Common myeloid progenitor, CD34-positive (primary cell): Measurements from ENCODE around the gene P2RY14.

ENCODE experiments used
- CTCF ChIA-PET: fragments of 350-600 bp; sonication (Branson Sonifier 250); formaldehyde crosslinking; loops from one replicate; lab custom pipeline; 2021; ENCODE audit warnings: antibody characterized with exemption; lab: Charles Lee
- POLR2A ChIA-PET: fragments of 350-600 bp; sonication (Branson Sonifier 250); formaldehyde crosslinking; loops from one replicate; lab custom pipeline; 2021; ENCODE audit warnings: antibody characterized with exemption; lab: Charles Lee
- DNase-seq, 3 donors: peaks; one replicate each; pipeline versions ENCODE4 v3.0.0 to v3.0.0-alpha.2; 2013
- H3K27ac ChIP-seq, 2 experiments: 1 replicate in 1 of 2; 2 replicates in 1 of 2; pipeline ENCODE4 v1.7.0; 2013; ENCODE audit warnings: inconsistent platforms in 2 of 2, low read length in 2 of 2, mild to moderate bottlenecking in 2 of 2, low read depth in 1 of 2, moderate library complexity in 1 of 2; ENCODE audit not compliant: severe bottlenecking in 2 of 2, insufficient read depth in 1 of 2, poor library complexity in 1 of 2
- H3K27me3 ChIP-seq, 5 experiments: replicated peaks in 2 of 5; 1 replicate in 3 of 5; 2 replicates in 2 of 5; pipeline versions ENCODE4 v1.6.1 to v1.7.0; 2013; ENCODE audit warnings: low read length in 4 of 5, mild to moderate bottlenecking in 2 of 5, moderate library complexity in 2 of 5, inconsistent platforms in 1 of 5; ENCODE audit not compliant: insufficient read depth in 5 of 5, control insufficient read depth in 4 of 5
- H3K36me3 ChIP-seq, 4 experiments: 1 replicate in 2 of 4; 2 replicates in 2 of 4; pipeline versions ENCODE4 v1.6.1 to v1.7.0; 2013; ENCODE audit warnings: low read length in 3 of 4, control low read depth in 1 of 4, mild to moderate bottlenecking in 1 of 4; ENCODE audit not compliant: control insufficient read depth in 4 of 4, insufficient read depth in 4 of 4
- H3K4me1 ChIP-seq, 4 experiments: 1 replicate in 3 of 4; 2 replicates in 1 of 4; pipeline versions ENCODE4 v1.6.1 to v1.7.1; 2013; ENCODE audit warnings: low read length in 3 of 4, mild to moderate bottlenecking in 3 of 4, control low read depth in 1 of 4, inconsistent platforms in 1 of 4, moderate library complexity in 1 of 4; ENCODE audit not compliant: control insufficient read depth in 4 of 4, insufficient read depth in 4 of 4; ENCODE audit errors: control extremely low read depth in 1 of 4
- H3K4me3 ChIP-seq, 7 experiments: 1 replicate in 4 of 7; 2 replicates in 3 of 7; pipeline versions ENCODE4 v1.5.1 to v1.7.0; 2013; ENCODE audit warnings: mild to moderate bottlenecking in 7 of 7, low read length in 6 of 7, moderate library complexity in 6 of 7, inconsistent platforms in 2 of 7, low read depth in 2 of 7, control low read depth in 1 of 7; ENCODE audit not compliant: insufficient read depth in 4 of 7, control insufficient read depth in 1 of 7; ENCODE audit errors: extremely low read depth in 1 of 7
- H3K9me3 ChIP-seq, 5 experiments: 1 replicate in 4 of 5; 2 replicates in 1 of 5; pipeline versions ENCODE4 v1.6.1 to v1.7.1; 2013; ENCODE audit warnings: low read length in 4 of 5, mild to moderate bottlenecking in 2 of 5, inconsistent platforms in 1 of 5, low read depth in 1 of 5, moderate library complexity in 1 of 5; ENCODE audit not compliant: control insufficient read depth in 4 of 5, insufficient read depth in 2 of 5; ENCODE audit errors: control extremely low read depth in 1 of 5
- WGBS: methylation state at CpG from one replicate; pipeline ENCODE4 v1.1.5; 2013; ENCODE audit not compliant: insufficient coverage; 5-methylcytosine and 5-hydroxymethylcytosine counted together

The P2RY14 gene

GRCh38 chr3:151318991-151319390 is 40.6 kb upstream of the P2RY14 start:
- H3K27ac ChIP-seq = no peak overlapping the region
- ChIA-PET CTCF (interaction anchor here (1.2 kb wide), 1 partner anchor 10 kb away, joined by 4 read pairs; no protein-coding TSS in a partner anchor), POLR2A (interaction anchor here (0.7 kb wide), 1 partner anchor 9 kb away, joined by 4 read pairs; no protein-coding TSS in a partner anchor)
- no peaks in the 10 kb centered on the region for H3K9me3 ChIP-seq
- WGBS = 76% methylated on average over 4 of the region's 7 CpGs
- H3K36me3 ChIP-seq = peaks cover 0 to 6% (median 2%) of the 10 kb centered on the region in 4 experiments
- H3K27me3 ChIP-seq = no peaks in the 10 kb centered on the region
- H3K4me1 ChIP-seq = peaks cover 3 to 16% (median 6%) of the 10 kb centered on the region in 4 experiments
- no peak overlapping the region for H3K4me3 ChIP-seq
- no peak for DNase-seq

DNA sequence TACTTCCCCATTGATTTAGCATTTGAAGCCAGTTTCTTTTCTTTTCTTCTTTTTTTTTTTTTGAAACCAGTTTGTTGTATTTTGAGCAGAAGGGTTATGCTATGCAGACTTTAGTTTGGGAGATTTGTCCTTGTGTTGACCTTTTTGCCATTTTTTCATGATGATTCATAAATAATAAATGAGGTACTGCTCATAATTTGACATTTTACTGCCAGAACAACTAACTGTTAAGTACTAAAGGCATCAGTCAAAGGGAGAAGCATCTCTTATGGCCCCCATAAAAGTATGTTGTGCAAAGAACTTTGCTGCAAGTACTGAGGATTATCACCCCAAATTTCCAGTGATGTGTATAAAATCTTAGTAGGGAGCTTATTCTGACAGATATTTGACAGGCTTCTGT is 40.0 kb upstream of the P2RY14 start:
- DNase-seq = no peak
- no peak overlapping the region for H3K4me3 ChIP-seq
- ChIA-PET POLR2A (no interaction called here), CTCF (interaction anchor here (1.2 kb wide), 1 partner anchor 10 kb away, joined by 4 read pairs; no protein-coding TSS in a partner anchor)
- H3K9me3 ChIP-seq = no peaks in the 10 kb centered on the region
- H3K36me3 ChIP-seq = peaks cover 0 to 6% (median 2%) of the 10 kb centered on the region in 4 experiments
- H3K4me1 ChIP-seq = peaks cover 0 to 12% (median 6%) of the 10 kb centered on the region in 4 experiments
- no peaks in the 10 kb centered on the region for H3K27me3 ChIP-seq
- no peak overlapping the region for H3K27ac ChIP-seq

- peak in 1 of 3 donors; percentile 50 for DNase-seq
- CTCF ChIA-PET = interaction anchor here (1.2 kb wide), 1 partner anchor 11 kb away, joined by 3 read pairs; no protein-coding TSS in a partner anchor
- H3K9me3 ChIP-seq = no peaks in the 10 kb centered on the region
- peaks cover 0 to 10% (median 3%) of the 10 kb centered on the region in 4 experiments for H3K4me1 ChIP-seq
- H3K4me3 ChIP-seq = no peak within 1 kb of the TSS
- POLR2A ChIA-PET = interaction anchor here (1.0 kb wide), 1 partner anchor 99 kb away, joined by 3 read pairs; no protein-coding TSS in a partner anchor
- H3K27me3 ChIP-seq = no peaks in the 10 kb centered on the region
- H3K27ac ChIP-seq = no peak within 1 kb of the TSS
- 94% methylated on average over 5 of the region's 7 CpGs for WGBS
- H3K36me3 ChIP-seq = peaks cover 0 to 14% (median 3%) of the 10 kb centered on the region in 4 experiments
These were observed 38.1 kb upstream of the P2RY14 start, which contains the start of gene GPR87 for GRCh38 chr3:151316267-151316991. TSS of gene GPR87 (minus strand) at chr3:151316820. CDS start at chr3:151300100, 16,720 bp downstream.

DNA sequence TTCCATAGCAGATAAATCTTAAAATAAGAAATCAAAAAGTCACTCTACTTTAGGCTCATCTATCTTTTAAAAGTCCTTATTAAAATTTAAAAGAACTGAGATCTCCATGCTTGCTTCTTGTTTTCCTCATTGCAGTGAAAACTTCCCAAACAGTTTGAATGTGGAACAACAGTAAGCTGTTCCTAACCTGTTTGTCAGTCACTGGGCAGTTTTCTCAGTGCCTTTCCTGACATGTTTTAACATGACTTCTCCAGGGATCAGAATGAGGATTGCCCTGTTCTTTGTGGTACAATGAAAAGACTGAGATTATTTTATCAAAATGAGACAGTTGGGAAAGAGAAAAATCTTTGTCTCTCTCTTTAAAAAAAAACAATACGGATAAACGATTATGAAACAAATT is 37.5 kb upstream of the P2RY14 start:
- no peak overlapping the region for H3K4me3 ChIP-seq
- no peak overlapping the region for H3K27ac ChIP-seq
- POLR2A ChIA-PET = interaction anchor here (1.0 kb wide), 1 partner anchor 98 kb away, joined by 3 read pairs; no protein-coding TSS in a partner anchor
- no peak for DNase-seq
- WGBS = no CpG with 5 or more reads among the region's 2 CpGs
- no peaks in the 10 kb centered on the region for H3K27me3 ChIP-seq
- CTCF ChIA-PET = interaction anchor here (1.2 kb wide), 1 partner anchor 12 kb away, joined by 3 read pairs; no protein-coding TSS in a partner anchor
- no peaks in the 10 kb centered on the region for H3K9me3 ChIP-seq
- H3K36me3 ChIP-seq = peaks cover 0 to 11% (median 3%) of the 10 kb centered on the region in 4 experiments
- peaks cover 0 to 4% (median 0%) of the 10 kb centered on the region in 4 experiments for H3K4me1 ChIP-seq

GRCh38 chr3:151315136-151315535 is 36.8 kb upstream of the P2RY14 start:
- POLR2A ChIA-PET = no interaction called here
- H3K27ac ChIP-seq = no peak overlapping the region

GRCh38 chr3:151314593-151314992 is 36.3 kb upstream of the P2RY14 start:
- no peak for DNase-seq
- 93% methylated on average over 3 of the region's 5 CpGs for WGBS
- Histone ChIP-seq H3K4me1 (no peaks in the 10 kb centered on the region), H3K9me3 (no peaks in the 10 kb centered on the region), H3K36me3 (peaks cover 0 to 11% (median 4%) of the 10 kb centered on the region in 4 experiments), H3K4me3 (no peak overlapping the region), H3K27me3 (no peaks in the 10 kb centered on the region), H3K27ac (no peak overlapping the region)
- CTCF ChIA-PET = interaction anchor here (1.7 kb wide), 1 partner anchor 10 kb away, joined by 6 read pairs; no protein-coding TSS in a partner anchor
- POLR2A ChIA-PET = no interaction called here

More at GRCh38 chr3:151315136-151315535, 36.8 kb upstream of the P2RY14 start:
- CTCF ChIA-PET = no interaction called here
- H3K9me3 ChIP-seq = no peaks in the 10 kb centered on the region
- no CpG with 5 or more reads among the region's 2 CpGs for WGBS
- DNase-seq = no peak
- H3K4me3 ChIP-seq = no peak overlapping the region
- H3K36me3 ChIP-seq = peaks cover 0 to 11% (median 4%) of the 10 kb centered on the region in 4 experiments
- H3K27me3 ChIP-seq = no peaks in the 10 kb centered on the region
- H3K4me1 ChIP-seq = no peaks in the 10 kb centered on the region

GRCh38 chr3:151314137-151314536 is 35.8 kb upstream of the P2RY14 start:
- Histone ChIP-seq H3K4me3 (no peak overlapping the region), H3K4me1 (no peaks in the 10 kb centered on the region), H3K27me3 (no peaks in the 10 kb centered on the region), H3K27ac (no peak overlapping the region), H3K36me3 (peaks cover 0 to 11% (median 4%) of the 10 kb centered on the region in 4 experiments), H3K9me3 (no peaks in the 10 kb centered on the region)
- CTCF ChIA-PET = interaction anchor here (0.6 to 1.7 kb wide), 3 partner anchors 9 to 202 kb away, joined by 3 to 6 read pairs (median 3); no protein-coding TSS in a partner anchor
- POLR2A ChIA-PET = no interaction called here
- no CpG with 5 or more reads among the region's 2 CpGs for WGBS
- no peak for DNase-seq
